Karpas-422 (cell line): ENCODE measurements around the gene XRN1. TPM values are rescaled to one million over a fixed set of nuclear protein-coding genes. Genes with fewer than 3 reads are reported as not detected.

Source experiments
- DNase-seq: peaks from one replicate; pipeline ENCODE4 v3.0.0-alpha.2; 2015
- H2AFZ ChIP-seq: fragments of 200-600 bp; sonication (generic); 2 replicates; pipeline ENCODE4 v1.6.1; 2014; ENCODE audit warnings: antibody characterized with exemption, low read length, mixed read lengths
- H3K27ac ChIP-seq: fragments of 200-600 bp; sonication (generic); 2 replicates; pipeline ENCODE4 v1.5.1; 2014; ENCODE audit warnings: mild to moderate bottlenecking, low read length, moderate library complexity
- H3K27me3 ChIP-seq: fragments of 200-600 bp; sonication (generic); 2 replicates; pipeline ENCODE4 v1.6.1; 2014; ENCODE audit warnings: low read length, mixed read lengths
- H3K36me3 ChIP-seq: fragments of 200-600 bp; sonication (generic); 2 replicates; pipeline ENCODE4 v1.6.1; 2014; ENCODE audit warnings: low read length, mixed read lengths; ENCODE audit not compliant: insufficient read depth
- H3K4me1 ChIP-seq: fragments of 200-600 bp; sonication (generic); 2 replicates; pipeline ENCODE4 v1.6.1; 2014; ENCODE audit warnings: mild to moderate bottlenecking, low read length, mixed read lengths
- H3K4me2 ChIP-seq: fragments of 200-600 bp; sonication (generic); 2 replicates; pipeline ENCODE4 v1.6.1; 2014; ENCODE audit warnings: low read length, low read depth, mild to moderate bottlenecking; ENCODE audit not compliant: poor library complexity, severe bottlenecking
- H3K4me3 ChIP-seq: fragments of 200-600 bp; sonication (generic); 2 replicates; pipeline ENCODE4 v1.5.1; 2014; ENCODE audit warnings: mild to moderate bottlenecking, antibody characterized with exemption, low read length, mixed read lengths
- H3K79me2 ChIP-seq: fragments of 200-600 bp; sonication (generic); 2 replicates; pipeline ENCODE4 v1.6.1; 2014; ENCODE audit warnings: mild to moderate bottlenecking, low read length, mixed read lengths
- H3K9ac ChIP-seq: fragments of 200-600 bp; sonication (generic); 2 replicates; pipeline ENCODE4 v1.6.0; 2014; ENCODE audit warnings: low read length
- H3K9me2 ChIP-seq: fragments of 200-600 bp; sonication (generic), shearing (Covaris generic); replicated peaks from 2 replicates; pipeline ENCODE4 v1.6.0; 2014; ENCODE audit warnings: mild to moderate bottlenecking, low read length, moderate library complexity; ENCODE audit not compliant: insufficient read depth
- H3K9me3 ChIP-seq: fragments of 300-700, 200-600 bp; sonication (generic); 2 replicates; pipeline ENCODE4 v1.6.1; 2014; ENCODE audit warnings: low read length, mixed read lengths
- H4K20me1 ChIP-seq: fragments of 200-600 bp; sonication (generic); 2 replicates; pipeline ENCODE4 v1.6.1; 2014; ENCODE audit warnings: mild to moderate bottlenecking, antibody characterized with exemption, low read length, low read depth; ENCODE audit not compliant: insufficient read depth
- total RNA-seq: library from RNA; depleted of rRNA; stranded (reverse); fragments of >200 nt; shearing (Covaris generic); gene quantifications from 2 replicates; pipeline ENCODE4 v1.2.3, GENCODE V29; 2014; ENCODE audit warnings: low replicate concordance

XRN1 gene
- total RNA-seq, 1 experiment from 2014 or later = 62.2 TPM

DNA sequence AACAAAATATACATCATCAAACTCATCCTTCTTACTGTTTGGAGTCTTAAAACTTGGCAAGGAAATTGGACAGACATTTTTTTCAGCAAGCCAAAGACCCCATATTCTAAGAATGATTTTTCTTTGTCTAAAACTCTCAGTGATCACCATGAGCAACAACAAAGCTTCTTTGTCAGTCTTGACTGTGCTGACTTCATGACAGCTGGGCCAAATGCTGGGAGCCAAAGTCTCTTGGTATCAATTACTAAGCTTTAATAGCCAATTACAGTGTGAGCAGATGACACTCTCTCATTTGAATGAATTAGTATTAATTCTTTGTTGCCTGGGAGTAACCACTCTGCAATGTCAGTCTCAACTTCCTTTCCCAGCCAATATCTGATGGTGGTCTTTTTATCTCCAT is 174.3 kb downstream of the XRN1 start:
- Histone ChIP-seq H2AFZ (no peak overlapping the region), H3K4me1 (no peaks in the 10 kb centered on the region), H3K79me2 (no peaks in the 10 kb centered on the region), H4K20me1 (no peaks in the 10 kb centered on the region), H3K27ac (no peak overlapping the region), H3K4me3 (no peak overlapping the region), H3K9me3 (no peaks in the 10 kb centered on the region), H3K9ac (no peak overlapping the region), H3K36me3 (no peaks in the 10 kb centered on the region), H3K9me2 (no peaks in the 10 kb centered on the region), H3K4me2 (no peak overlapping the region), H3K27me3 (no peaks in the 10 kb centered on the region)
- no peak for DNase-seq

DNA sequence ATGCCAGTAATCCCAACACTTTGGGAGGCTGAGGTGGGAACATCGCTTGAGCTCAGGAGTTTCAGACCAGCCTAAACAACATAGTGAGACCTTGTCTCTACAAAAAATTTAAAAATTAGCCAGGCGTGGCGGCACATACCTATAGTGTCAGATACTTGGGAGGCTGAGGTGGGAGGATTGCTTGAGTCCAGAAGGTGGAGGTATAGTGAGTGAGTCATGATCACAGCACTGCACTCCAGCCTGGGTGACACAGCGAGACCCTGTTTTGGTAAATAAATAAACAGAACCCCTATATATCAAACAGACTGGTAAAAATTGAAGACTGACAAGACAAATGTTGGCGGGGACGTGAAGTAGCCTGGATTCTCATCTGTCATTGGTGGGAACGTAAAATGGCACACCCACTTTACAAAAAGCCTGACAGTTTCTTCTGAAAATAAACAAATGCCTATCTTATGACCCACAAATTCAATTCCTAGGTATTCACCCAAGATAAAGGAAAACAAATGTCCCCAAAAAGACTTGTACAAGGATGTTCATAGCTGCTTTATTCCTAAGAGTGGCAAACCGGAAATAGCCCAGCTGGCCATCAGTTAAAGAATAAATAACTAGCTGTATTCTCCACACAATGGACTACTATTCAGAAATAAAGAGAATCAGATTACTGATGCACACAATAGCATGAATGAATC is 175.5 kb downstream of the XRN1 start:
- Histone ChIP-seq H4K20me1 (no peaks in the 10 kb centered on the region), H3K27ac (no peak overlapping the region), H3K9me2 (no peaks in the 10 kb centered on the region), H2AFZ (no peak overlapping the region), H3K4me1 (no peaks in the 10 kb centered on the region), H3K9me3 (no peaks in the 10 kb centered on the region), H3K79me2 (no peaks in the 10 kb centered on the region), H3K9ac (no peak overlapping the region), H3K4me2 (no peak overlapping the region), H3K4me3 (no peak overlapping the region), H3K36me3 (no peaks in the 10 kb centered on the region), H3K27me3 (no peaks in the 10 kb centered on the region)
- no peak for DNase-seq

GRCh38 chr3:142270407-142270806 is 177.4 kb downstream of the XRN1 start:
- Histone ChIP-seq H3K9me2 (no peaks in the 10 kb centered on the region), H3K4me3 (no peak overlapping the region), H3K27me3 (no peaks in the 10 kb centered on the region), H3K79me2 (no peaks in the 10 kb centered on the region), H3K36me3 (no peaks in the 10 kb centered on the region), H3K4me1 (no peaks in the 10 kb centered on the region), H2AFZ (no peak overlapping the region), H4K20me1 (no peaks in the 10 kb centered on the region), H3K9ac (no peak overlapping the region), H3K4me2 (no peak overlapping the region), H3K27ac (no peak overlapping the region), H3K9me3 (no peaks in the 10 kb centered on the region)
- no peak for DNase-seq

DNA sequence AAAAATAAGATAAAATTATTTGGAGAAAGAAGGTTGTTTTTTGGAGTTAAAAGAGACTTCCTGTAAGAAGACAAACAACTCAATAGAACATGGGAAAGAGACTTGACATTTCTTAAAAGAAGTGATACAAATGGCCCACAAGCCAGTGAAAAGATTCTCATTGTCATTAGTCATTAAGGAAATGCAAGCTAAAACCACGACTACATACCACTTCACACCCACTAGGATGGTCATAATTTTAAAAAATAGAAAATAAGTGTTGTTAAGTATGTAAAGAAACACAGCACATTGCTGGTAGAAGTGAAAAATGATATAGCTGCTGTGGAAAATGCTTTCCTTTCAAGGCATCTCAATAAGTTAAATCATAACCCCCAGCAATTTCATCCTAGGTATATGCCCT is 178.1 kb downstream of the XRN1 start:
- Histone ChIP-seq H2AFZ (no peak overlapping the region), H3K4me3 (no peak overlapping the region), H3K4me1 (no peaks in the 10 kb centered on the region), H3K9me2 (no peaks in the 10 kb centered on the region), H3K36me3 (no peaks in the 10 kb centered on the region), H3K9ac (no peak overlapping the region), H3K27me3 (no peaks in the 10 kb centered on the region), H4K20me1 (no peaks in the 10 kb centered on the region), H3K4me2 (no peak overlapping the region), H3K79me2 (no peaks in the 10 kb centered on the region), H3K27ac (no peak overlapping the region), H3K9me3 (no peaks in the 10 kb centered on the region)
- DNase-seq = no peak

GRCh38 chr3:142268426-142268825 is 179.4 kb downstream of the XRN1 start:
- no peak overlapping the region for H3K27ac ChIP-seq
- DNase-seq = no peak
- no peak overlapping the region for H3K4me2 ChIP-seq
- H3K4me3 ChIP-seq = no peak overlapping the region
- H3K79me2 ChIP-seq = no peaks in the 10 kb centered on the region
- H3K9ac ChIP-seq = no peak overlapping the region
- no peak overlapping the region for H2AFZ ChIP-seq
- H3K9me3 ChIP-seq = no peaks in the 10 kb centered on the region
- H3K36me3 ChIP-seq = no peaks in the 10 kb centered on the region
- no peaks in the 10 kb centered on the region for H3K27me3 ChIP-seq
- no peaks in the 10 kb centered on the region for H4K20me1 ChIP-seq
- H3K9me2 ChIP-seq = no peaks in the 10 kb centered on the region
- H3K4me1 ChIP-seq = peaks cover 4% of the 10 kb centered on the region

GRCh38 chr3:142267269-142267668 is 180.6 kb downstream of the XRN1 start:
- Histone ChIP-seq H3K79me2 (no peaks in the 10 kb centered on the region), H3K27me3 (no peaks in the 10 kb centered on the region), H3K36me3 (no peaks in the 10 kb centered on the region), H3K9ac (no peak overlapping the region), H3K9me2 (no peaks in the 10 kb centered on the region), H2AFZ (no peak overlapping the region), H3K27ac (no peak overlapping the region), H4K20me1 (no peaks in the 10 kb centered on the region), H3K9me3 (no peaks in the 10 kb centered on the region), H3K4me3 (no peak overlapping the region), H3K4me1 (peaks cover 13% of the 10 kb centered on the region), H3K4me2 (no peak overlapping the region)
- no peak for DNase-seq

DNA sequence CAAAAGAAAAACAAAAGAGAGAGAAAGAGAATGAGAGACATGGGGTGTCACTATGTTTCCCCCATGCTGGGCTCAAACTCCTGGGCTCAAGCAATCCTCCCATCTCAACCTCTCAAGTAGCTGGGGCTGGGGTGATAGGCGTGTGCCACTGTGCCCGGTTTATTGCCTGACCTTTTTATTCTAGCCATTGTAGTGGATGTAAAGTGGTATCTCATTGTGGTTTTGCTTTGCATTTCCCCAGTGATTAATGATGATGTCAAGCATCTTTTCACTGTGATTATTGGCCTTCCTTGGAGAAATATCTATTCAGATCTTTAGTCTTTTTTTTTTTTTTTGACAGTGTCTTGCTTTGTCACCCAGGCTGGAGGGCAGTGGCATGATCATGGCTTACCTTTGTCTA is 184.7 kb downstream of the XRN1 start:
- H3K4me3 ChIP-seq = peak overlapping the region; percentile 49; the same call in 1 of the 2 replicates
- peak; percentile 52 for DNase-seq
- no peaks in the 10 kb centered on the region for H4K20me1 ChIP-seq
- no peaks in the 10 kb centered on the region for H3K27me3 ChIP-seq
- no peaks in the 10 kb centered on the region for H3K36me3 ChIP-seq
- H3K79me2 ChIP-seq = no peaks in the 10 kb centered on the region
- H3K4me1 ChIP-seq = peaks cover 18% of the 10 kb centered on the region
- no peaks in the 10 kb centered on the region for H3K9me2 ChIP-seq
- no peak overlapping the region for H3K27ac ChIP-seq
- no peak overlapping the region for H3K9ac ChIP-seq
- peak overlapping the region; percentile 58 for H3K4me2 ChIP-seq
- H2AFZ ChIP-seq = no peak overlapping the region
- no peaks in the 10 kb centered on the region for H3K9me3 ChIP-seq

- H3K27me3 ChIP-seq = no peaks in the 10 kb centered on the region
- no peak overlapping the region for H3K4me2 ChIP-seq
- no peaks in the 10 kb centered on the region for H3K36me3 ChIP-seq
- no peaks in the 10 kb centered on the region for H3K79me2 ChIP-seq
- DNase-seq = no peak
- H2AFZ ChIP-seq = no peak overlapping the region
- H3K9me2 ChIP-seq = no peaks in the 10 kb centered on the region
- no peaks in the 10 kb centered on the region for H4K20me1 ChIP-seq
- no peaks in the 10 kb centered on the region for H3K9me3 ChIP-seq
- H3K27ac ChIP-seq = no peak overlapping the region
- no peak overlapping the region for H3K4me3 ChIP-seq
- no peak overlapping the region for H3K9ac ChIP-seq
- H3K4me1 ChIP-seq = peaks cover 18% of the 10 kb centered on the region
Observed at GRCh38 chr3:142259359-142259758, 188.5 kb downstream of the XRN1 start.
